G401 (cell line): ENCODE results near the gene MUC22. TPM values are rescaled to one million over a fixed set of nuclear protein-coding genes. Genes with fewer than 3 reads are reported as not detected.
"Not testable (repeated sequence)": the region's sequence is repeated elsewhere in the genome, so short reads cannot be mapped to it uniquely, and the experiment has no call there.

Source experiments
- DNase-seq: peaks from one replicate; pipeline ENCODE4 v3.0.0-alpha.2; 2015; ENCODE audit warnings: low spot score
- in situ Hi-C: cut with HindIII; loops from 2 replicates; pipeline ENCODE4 v1.10.0; 2016; ENCODE audit warnings: low sequenced_read_pairs, mixed read lengths
- total RNA-seq: library from RNA; depleted of rRNA; stranded (reverse); fragments of >200 nt; shearing (Covaris generic); gene quantifications from 2 replicates; pipeline ENCODE4 v1.2.3, GENCODE V29; 2014

MUC22 gene
- total RNA-seq, 1 experiment from 2014 or later, result not detected

DNA sequence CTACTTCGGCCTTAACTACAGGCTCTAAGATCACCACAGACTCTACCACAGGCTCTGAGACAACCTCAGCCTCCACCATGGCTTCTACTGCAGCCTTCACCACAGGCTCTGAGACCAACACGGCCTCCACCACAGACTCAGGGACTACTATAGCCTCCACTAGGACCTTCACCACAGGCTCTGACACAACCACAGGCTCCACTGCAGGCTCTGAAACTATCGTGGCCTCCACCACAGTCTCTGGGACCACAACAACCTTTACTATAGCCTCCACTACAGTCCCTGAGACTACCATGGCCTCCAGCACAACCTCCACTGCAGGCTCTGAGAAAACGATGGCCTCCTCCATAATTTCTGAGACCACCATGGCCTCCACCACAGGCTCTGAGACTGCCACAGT, 15.3 kb downstream of the MUC22 start:
- in situ Hi-C loops, result no loop called here
- DNase-seq, result no peak

DNA sequence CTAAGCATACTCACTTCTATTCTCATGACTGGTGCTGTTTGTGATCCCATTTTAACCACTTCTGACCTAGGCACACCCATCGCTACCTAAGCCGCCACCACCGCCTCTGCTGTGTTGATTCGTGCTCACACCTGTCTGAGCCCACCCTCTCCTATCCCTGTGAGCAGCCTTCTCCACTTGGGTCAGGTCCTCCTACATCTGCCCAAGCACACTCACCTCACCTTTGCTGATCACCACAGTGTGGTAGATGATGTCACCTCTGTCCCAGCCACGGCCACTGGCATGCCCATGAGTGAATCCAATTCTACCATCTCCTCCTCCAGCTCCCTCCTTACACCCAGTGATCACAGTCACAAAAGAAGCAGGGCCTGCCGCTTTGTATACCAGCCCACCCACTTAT, 20.8 kb downstream of the MUC22 start:
- in situ Hi-C loops, result no loop called here

GRCh38 chr6:31033075-31033474, 22.8 kb downstream of the MUC22 start:
- no peak for DNase-seq
- in situ Hi-C loops, result no loop called here

More for the DNA sequence above, 20.8 kb downstream of the MUC22 start:
- no peak for DNase-seq

GRCh38 chr6:31035862-31036497, 25.7 kb downstream of the MUC22 start:
- no peak for DNase-seq

GRCh38 chr6:31037169-31037568, 26.9 kb downstream of the MUC22 start:
- in situ Hi-C loops, result no loop called here
- DNase-seq, result no peak

More at GRCh38 chr6:31035862-31036497, 25.7 kb downstream of the MUC22 start:
- in situ Hi-C loops, result no loop called here

- DNase-seq, result no peak
- in situ Hi-C loops, result no loop called here
Measured at GRCh38 chr6:31037682-31038081, 27.4 kb downstream of the MUC22 start.

DNA sequence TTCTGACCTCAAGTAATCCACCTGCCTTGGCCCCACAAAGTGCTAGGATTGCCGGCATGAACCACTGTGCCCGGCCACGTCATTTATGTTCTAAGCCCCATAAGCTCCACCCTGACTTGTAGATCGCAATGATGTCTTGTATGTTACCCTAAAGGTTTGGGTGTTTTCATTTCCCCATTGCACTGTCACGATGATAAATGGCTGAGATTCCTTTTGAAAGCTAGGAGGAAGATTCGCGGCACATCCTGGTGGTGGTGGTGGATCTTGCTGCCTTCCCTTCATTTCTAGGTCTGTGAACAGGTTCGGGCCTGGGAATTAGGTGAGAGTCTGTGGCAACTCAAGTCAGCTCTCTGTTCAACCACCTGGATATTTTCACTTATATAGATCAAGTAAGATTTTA, 28.3 kb downstream of the MUC22 start:
- DNase-seq, result no peak
- in situ Hi-C loops, result no loop called here

- no peak for DNase-seq
- in situ Hi-C loops, result no loop called here
Measured at GRCh38 chr6:31040801-31041200, 30.5 kb downstream of the MUC22 start.

GRCh38 chr6:31041372-31041974, 31.2 kb downstream of the MUC22 start:
- DNase-seq, result no peak
- in situ Hi-C loops, result no loop called here

GRCh38 chr6:31042806-31043205, 32.5 kb downstream of the MUC22 start:
- DNase-seq, result peak; percentile 42
- in situ Hi-C loops, result no loop called here

DNA sequence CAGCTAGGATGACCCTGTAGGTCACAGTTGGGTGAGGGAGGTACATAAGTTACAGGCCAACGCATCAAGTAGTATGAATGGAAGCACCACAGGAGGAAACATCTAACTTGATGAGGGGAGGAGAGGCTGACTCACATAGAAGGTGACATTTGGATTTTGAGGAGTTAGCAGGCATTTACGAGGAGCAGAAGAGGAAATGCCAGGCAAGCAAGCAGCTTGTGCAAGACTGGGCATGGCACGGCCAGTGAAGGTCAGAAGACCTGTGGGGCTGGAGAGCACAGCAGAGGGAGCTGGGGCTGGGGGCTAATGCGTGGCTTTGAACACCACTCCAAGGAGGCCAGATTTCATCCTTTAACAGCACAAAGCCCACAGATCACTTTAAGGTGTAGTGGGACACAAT, 37.8 kb downstream of the MUC22 start:
- in situ Hi-C loops, result no loop called here
- DNase-seq, result no peak

DNA sequence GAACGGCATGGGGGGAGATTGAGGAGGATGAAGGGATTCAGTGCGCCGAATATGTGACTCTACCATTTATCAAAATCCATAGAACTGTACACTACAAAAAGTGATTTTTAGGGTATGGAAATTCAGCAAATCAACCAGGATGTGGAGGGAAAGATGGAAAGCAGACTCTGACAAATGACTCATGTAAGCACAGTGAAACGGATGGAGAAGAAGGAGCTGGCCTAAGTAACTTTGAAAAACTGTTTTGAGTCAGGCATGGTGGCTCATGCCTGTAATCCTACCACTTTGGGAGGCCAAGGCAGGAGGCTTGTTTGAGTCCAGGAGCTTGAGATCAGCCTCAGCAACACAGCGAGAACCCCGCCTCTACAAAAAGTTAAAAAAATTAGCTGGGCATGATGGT, 39.2 kb downstream of the MUC22 start:
- in situ Hi-C loops, result no loop called here
- DNase-seq, result no peak

GRCh38 chr6:31053187-31053586, 42.9 kb downstream of the MUC22 start:
- in situ Hi-C loops, DNase-seq: not testable (repeated sequence)

DNA sequence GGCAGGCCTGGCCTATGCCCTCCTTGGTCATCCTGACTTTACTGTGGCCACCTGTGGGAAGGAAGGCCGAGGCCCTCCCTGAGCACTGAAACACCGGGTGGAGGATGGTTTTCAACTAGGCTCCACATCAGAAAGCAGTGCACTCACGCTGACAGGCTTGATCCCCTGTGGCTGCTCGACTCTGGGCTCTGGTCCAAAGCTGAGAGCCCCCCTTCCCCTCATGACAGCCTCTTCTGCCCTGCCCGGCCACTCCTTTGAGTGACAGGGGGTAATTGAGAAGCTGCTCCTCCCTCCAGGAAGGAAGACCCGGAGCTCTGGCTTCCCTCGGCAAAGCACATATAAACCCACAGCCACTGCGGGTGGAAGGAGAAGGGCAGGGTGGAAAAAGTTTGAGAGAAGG, 43.6 kb downstream of the MUC22 start:
- DNase-seq, result no peak

GRCh38 chr6:31055441-31055840, 45.2 kb downstream of the MUC22 start:
- in situ Hi-C loops, result no loop called here
- no peak for DNase-seq

More for the DNA sequence above, 43.6 kb downstream of the MUC22 start:
- in situ Hi-C loops, result no loop called here

DNA sequence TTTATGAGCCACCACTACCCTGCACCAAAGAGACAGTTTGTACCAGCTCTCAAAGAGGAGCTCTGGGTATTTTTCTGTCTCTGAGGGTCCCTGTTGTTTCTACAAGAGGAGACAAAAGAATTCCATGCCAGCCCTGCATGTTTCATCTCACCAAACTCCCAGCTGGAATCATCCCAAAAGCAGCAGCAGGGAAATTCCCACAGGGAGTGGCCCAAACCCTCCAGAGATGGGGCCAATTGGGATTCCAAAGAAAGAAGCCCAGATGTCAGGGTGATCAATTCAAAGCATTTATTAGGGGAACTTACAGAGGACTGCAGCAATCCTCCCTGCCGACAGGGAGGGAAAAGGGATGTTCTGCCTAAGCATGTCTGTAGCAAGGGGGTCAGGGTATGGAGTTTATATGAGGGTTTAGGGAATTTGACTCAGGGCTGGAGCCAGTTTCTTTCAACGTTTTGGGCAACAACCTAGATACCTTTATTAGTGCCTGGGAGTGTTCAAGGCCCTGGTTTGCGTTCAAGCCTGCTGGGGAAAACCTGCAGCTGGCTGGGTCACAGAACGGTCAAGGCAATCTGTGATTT, 47.2 kb downstream of the MUC22 start:
- DNase-seq, result no peak
- in situ Hi-C loops, result no loop called here

- DNase-seq, result peak; percentile 27
Measured at GRCh38 chr6:31058128-31058894, 48.0 kb downstream of the MUC22 start.

DNA sequence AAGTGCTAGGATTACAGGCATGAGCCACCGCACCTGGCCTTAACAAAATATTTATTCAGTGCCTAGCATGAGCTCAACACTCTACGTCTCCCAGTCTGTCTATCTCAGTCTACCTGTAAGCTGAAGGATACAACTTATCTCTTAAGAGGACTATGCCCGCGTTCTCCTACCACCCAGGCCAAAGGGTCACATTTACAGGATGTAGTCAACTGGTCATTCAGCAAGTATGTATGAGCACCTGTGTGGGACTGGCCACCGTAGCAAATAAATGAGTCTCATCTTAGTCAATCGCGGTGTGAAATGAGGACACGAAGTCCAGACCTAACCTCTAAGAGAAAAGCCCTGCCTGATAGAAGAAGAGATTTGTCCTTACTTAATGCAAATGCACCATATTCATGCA, 49.9 kb downstream of the MUC22 start:
- in situ Hi-C loops, result no loop called here
- no peak for DNase-seq

More at GRCh38 chr6:31058128-31058894, 48.0 kb downstream of the MUC22 start:
- in situ Hi-C loops, result no loop called here

DNA sequence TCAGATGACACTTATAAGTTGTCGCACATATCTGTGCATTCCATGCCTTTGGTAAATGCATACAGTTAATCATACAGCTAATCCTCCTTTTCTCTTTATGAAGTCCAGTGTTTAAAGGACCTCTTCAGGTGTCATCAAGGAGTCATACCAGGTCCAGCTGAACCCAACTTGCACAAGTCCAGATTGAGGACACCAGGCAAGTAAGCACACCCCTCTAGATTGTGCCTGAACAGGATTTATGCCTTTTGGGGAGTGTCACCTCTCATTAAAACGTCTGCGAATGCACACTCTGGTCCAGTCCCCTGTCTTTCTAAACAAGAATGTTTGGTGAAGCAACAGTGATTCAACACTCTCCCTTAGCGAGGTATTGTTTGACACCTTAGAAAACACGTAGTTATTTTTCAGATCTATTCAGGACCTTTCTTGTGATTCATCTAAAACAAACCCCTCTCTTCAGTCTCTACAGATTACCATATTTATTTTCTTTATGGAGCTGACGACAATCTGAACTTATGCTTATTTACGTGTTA, 53.7 kb downstream of the MUC22 start:
- in situ Hi-C loops, result no loop called here
- DNase-seq, result no peak

- in situ Hi-C loops, result no loop called here
- DNase-seq, result no peak
Measured at GRCh38 chr6:31065556-31065955, 55.3 kb downstream of the MUC22 start.
